Measurements from ENCODE around the gene PLEKHB2. TPM values are rescaled to one million over a fixed set of nuclear protein-coding genes. Genes with fewer than 3 reads are reported as not detected.
A peak's percentile ranks its signal among the peaks of the same experiment; 100 is the strongest.

The PLEKHB2 gene
- total and polyA plus RNA-seq, 9 of the 15 experiments (the other 6 are each of a cell fraction or from before 2014, with no cell fraction given), result 41.3 to 71.5 (median 50.2) TPM

GRCh38 chr2:131105156-131105949 is at the start of gene PLEKHB2 (continued):
- TF ChIP-seq ZNF639 (CRISPR knock-in tag; conservative IDR thresholded peaks at IDR 0.05 in 1 of 2, IDR thresholded peaks at IDR 0.05 in 1 of 2) (no peak), CHD7 (IDR thresholded peaks at IDR 0.05; ENCODE audit: low read depth, low read length) (no peak), MAZ (CRISPR knock-in tag; conservative IDR thresholded peaks at IDR 0.05 in 1 of 2, IDR thresholded peaks at IDR 0.05 in 1 of 2) (peak in 1 of 2 experiments; percentile 41; a peak in 1 of 4 replicates), CBX3 (IDR thresholded peaks at IDR 0.05; ENCODE audit: borderline replicate concordance in 1 of 2, low read length in 2 of 2) (no peak), C11orf30 (IDR thresholded peaks at IDR 0.05; ENCODE audit: low read depth) (no peak), CXXC5 (CRISPR knock-in tag; IDR thresholded peaks at IDR 0.05) (peak; percentile 91), RNF219 (CRISPR knock-in tag; IDR thresholded peaks at IDR 0.05) (no peak), BRF1 (IDR thresholded peaks at IDR 0.05; ENCODE audit: borderline replicate concordance, extremely low read depth, insufficient read length) (no peak), NCOR1 (IDR thresholded peaks at IDR 0.05) (peak; percentile 38; the same call in 1 of the 2 replicates)
